ENCODE data around the gene MDH2.
A peak's percentile ranks its signal among the peaks of the same experiment; 100 is the strongest.
"Not testable (repeated sequence)": the region's sequence is repeated elsewhere in the genome, so short reads cannot be mapped to it uniquely, and the experiment has no call there.

The MDH2 gene

DNA sequence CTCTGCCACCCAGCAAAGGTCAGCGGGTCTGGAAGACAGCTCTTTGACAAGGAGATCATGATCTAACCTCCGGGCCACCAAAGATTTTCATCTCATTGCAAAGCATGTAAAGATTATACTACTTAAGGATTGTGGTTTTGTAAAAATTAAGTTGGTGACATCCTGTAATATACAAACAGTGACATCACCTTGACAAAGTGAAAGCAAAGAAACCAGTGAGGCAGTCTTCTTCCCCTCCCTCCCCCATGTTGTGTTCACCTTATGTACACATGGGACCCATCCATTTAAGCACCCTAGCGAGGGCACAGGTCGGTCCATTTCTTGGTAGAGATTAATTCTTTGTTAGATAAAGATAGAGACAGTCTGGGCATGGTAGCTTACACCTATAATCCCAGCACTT is 3.9 kb downstream of the MDH2 start:
- no peak for ATAC-seq
- no peak for TF ChIP-seq TOX (CRISPR knock-in tag; IDR thresholded peaks at IDR 0.05; ENCODE audit: borderline replicate concordance)
- no peak for TF ChIP-seq CSDC2 (CRISPR knock-in tag; IDR thresholded peaks at IDR 0.05)
- TF ChIP-seq ZNF70 (CRISPR knock-in tag; IDR thresholded peaks at IDR 0.05): no peak
- TF ChIP-seq, protein P1, sequence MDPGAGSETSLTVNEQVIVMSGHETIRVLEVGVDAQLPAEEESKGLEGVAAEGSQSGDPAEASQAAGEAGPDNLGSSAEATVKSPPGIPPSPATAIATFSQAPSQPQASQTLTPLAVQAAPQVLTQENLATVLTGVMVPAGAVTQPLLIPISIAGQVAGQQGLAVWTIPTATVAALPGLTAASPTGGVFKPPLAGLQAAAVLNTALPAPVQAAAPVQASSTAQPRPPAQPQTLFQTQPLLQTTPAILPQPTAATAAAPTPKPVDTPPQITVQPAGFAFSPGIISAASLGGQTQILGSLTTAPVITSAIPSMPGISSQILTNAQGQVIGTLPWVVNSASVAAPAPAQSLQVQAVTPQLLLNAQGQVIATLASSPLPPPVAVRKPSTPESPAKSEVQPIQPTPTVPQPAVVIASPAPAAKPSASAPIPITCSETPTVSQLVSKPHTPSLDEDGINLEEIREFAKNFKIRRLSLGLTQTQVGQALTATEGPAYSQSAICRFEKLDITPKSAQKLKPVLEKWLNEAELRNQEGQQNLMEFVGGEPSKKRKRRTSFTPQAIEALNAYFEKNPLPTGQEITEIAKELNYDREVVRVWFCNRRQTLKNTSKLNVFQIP (CRISPR knock-in tag; IDR thresholded peaks at IDR 0.05; ENCODE audit: borderline replicate concordance, low read depth): no peak
- no peak for TF ChIP-seq ARNTL (CRISPR knock-in tag; IDR thresholded peaks at IDR 0.05; ENCODE audit: borderline replicate concordance, low read depth)
- no peak for TF ChIP-seq ZFP30 (CRISPR knock-in tag; IDR thresholded peaks at IDR 0.05)
- no peak for TF ChIP-seq ZFP3 (CRISPR knock-in tag; IDR thresholded peaks at IDR 0.05)
- no peak for TF ChIP-seq ESRRG (CRISPR knock-in tag; IDR thresholded peaks at IDR 0.05)
- TF ChIP-seq, protein P2, sequence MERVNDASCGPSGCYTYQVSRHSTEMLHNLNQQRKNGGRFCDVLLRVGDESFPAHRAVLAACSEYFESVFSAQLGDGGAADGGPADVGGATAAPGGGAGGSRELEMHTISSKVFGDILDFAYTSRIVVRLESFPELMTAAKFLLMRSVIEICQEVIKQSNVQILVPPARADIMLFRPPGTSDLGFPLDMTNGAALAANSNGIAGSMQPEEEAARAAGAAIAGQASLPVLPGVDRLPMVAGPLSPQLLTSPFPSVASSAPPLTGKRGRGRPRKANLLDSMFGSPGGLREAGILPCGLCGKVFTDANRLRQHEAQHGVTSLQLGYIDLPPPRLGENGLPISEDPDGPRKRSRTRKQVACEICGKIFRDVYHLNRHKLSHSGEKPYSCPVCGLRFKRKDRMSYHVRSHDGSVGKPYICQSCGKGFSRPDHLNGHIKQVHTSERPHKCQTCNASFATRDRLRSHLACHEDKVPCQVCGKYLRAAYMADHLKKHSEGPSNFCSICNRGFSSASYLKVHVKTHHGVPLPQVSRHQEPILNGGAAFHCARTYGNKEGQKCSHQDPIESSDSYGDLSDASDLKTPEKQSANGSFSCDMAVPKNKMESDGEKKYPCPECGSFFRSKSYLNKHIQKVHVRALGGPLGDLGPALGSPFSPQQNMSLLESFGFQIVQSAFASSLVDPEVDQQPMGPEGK (CRISPR knock-in tag; IDR thresholded peaks at IDR 0.05; ENCODE audit: borderline replicate concordance): no peak
- TF ChIP-seq ZNF8 (CRISPR knock-in tag; IDR thresholded peaks at IDR 0.05): no peak
- no peak for TF ChIP-seq PPARA (CRISPR knock-in tag; IDR thresholded peaks at IDR 0.05; ENCODE audit: borderline replicate concordance)
- TF ChIP-seq, protein P3, sequence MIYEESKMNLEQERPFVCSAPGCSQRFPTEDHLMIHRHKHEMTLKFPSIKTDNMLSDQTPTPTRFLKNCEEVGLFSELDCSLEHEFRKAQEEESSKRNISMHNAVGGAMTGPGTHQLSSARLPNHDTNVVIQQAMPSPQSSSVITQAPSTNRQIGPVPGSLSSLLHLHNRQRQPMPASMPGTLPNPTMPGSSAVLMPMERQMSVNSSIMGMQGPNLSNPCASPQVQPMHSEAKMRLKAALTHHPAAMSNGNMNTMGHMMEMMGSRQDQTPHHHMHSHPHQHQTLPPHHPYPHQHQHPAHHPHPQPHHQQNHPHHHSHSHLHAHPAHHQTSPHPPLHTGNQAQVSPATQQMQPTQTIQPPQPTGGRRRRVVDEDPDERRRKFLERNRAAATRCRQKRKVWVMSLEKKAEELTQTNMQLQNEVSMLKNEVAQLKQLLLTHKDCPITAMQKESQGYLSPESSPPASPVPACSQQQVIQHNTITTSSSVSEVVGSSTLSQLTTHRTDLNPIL (CRISPR knock-in tag; IDR thresholded peaks at IDR 0.05; ENCODE audit: low read depth): no peak
- no peak for TF ChIP-seq ZNF565 (CRISPR knock-in tag; conservative IDR thresholded peaks at IDR 0.05; ENCODE audit: low read depth)

DNA sequence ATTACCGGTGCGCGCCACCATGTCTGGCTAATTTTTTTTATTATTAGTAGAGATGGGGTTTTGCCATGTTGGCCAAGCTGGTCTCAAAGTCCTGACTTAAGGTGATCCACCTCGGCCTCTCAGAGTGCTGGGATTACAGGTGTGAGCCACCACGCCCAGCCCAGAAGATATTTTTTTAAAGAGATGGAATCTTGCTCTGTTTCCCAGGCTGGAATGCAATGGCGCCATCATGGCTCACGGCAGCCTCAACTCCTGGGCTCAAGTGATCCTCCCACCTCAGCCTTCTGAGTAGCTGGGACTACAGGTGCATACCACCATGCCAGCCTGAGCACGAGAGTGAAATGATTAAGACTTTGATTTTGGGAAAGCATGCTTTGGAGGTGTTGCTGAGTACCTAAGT is 4.8 kb downstream of the MDH2 start:
- not testable (repeated sequence) for ATAC-seq

DNA sequence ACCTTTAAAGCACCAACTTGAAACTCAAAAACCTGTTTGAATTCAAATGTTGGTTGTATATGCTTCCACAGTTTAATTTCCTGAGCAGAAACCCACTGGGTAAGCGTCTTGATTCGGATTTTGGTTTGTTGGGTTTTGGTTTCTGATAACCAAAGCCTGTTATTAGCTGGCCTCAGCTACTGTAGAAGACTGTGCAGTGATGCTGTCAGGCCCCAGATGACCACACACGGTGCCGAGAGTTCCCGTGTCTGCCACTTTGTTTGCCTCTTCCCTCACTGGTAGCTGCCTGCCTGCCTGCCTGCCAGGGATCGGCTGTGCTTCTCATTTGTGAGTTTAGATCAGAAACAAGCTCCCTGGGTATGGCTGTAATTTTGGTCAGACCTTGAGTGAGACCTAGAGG is 5.6 kb downstream of the MDH2 start:
- no peak for TF ChIP-seq TCF4 (CRISPR knock-in tag; IDR thresholded peaks at IDR 0.05; ENCODE audit: borderline replicate concordance)
- TF ChIP-seq ZNF70 (CRISPR knock-in tag; IDR thresholded peaks at IDR 0.05): no peak
- no peak for TF ChIP-seq ARNTL (CRISPR knock-in tag; IDR thresholded peaks at IDR 0.05; ENCODE audit: borderline replicate concordance, low read depth)
- no peak for TF ChIP-seq ZFP30 (CRISPR knock-in tag; IDR thresholded peaks at IDR 0.05)
- TF ChIP-seq, protein P3 (CRISPR knock-in tag; IDR thresholded peaks at IDR 0.05; ENCODE audit: low read depth): no peak
- TF ChIP-seq BACH2 (CRISPR knock-in tag; IDR thresholded peaks at IDR 0.05; ENCODE audit: borderline replicate concordance): no peak
- ATAC-seq: no peak

- peak; percentile 40 for ATAC-seq
- TF ChIP-seq TOX (CRISPR knock-in tag; IDR thresholded peaks at IDR 0.05; ENCODE audit: borderline replicate concordance): no peak
- TF ChIP-seq GLIS3 (CRISPR knock-in tag; IDR thresholded peaks at IDR 0.05): no peak
- no peak for TF ChIP-seq SNAI2 (CRISPR knock-in tag; IDR thresholded peaks at IDR 0.05)
Measured at GRCh38 chr7:76054123-76055120, 6.5 kb downstream of the MDH2 start.

DNA sequence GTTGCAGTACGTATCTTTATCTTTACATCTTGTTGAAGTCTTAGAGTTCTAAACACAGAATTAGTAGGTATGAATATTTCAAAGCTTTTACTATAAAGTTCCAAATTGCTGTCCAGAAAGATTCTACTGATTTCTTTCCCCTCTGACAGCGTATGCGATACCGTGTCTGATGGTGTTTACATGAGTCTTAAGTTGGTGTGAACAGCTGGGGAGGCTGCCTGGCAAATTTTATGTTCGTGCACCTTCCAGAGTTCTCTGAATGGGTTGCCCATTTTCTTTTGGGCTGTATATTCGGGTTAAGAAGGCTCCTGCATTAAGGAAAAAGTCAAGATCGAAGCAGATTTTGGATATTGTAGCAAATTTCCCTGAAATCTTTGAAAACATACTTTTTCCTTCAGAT is 8.3 kb downstream of the MDH2 start:
- no peak for ATAC-seq
- no peak for TF ChIP-seq BACH2 (CRISPR knock-in tag; IDR thresholded peaks at IDR 0.05; ENCODE audit: borderline replicate concordance)
- TF ChIP-seq, protein P2 (CRISPR knock-in tag; IDR thresholded peaks at IDR 0.05; ENCODE audit: borderline replicate concordance): no peak
- TF ChIP-seq TSHZ2 (CRISPR knock-in tag; IDR thresholded peaks at IDR 0.05): no peak
- TF ChIP-seq, protein P1 (CRISPR knock-in tag; IDR thresholded peaks at IDR 0.05; ENCODE audit: borderline replicate concordance, low read depth): no peak
- no peak for TF ChIP-seq ISL1 (CRISPR knock-in tag; IDR thresholded peaks at IDR 0.05)
- TF ChIP-seq RARB (CRISPR knock-in tag; IDR thresholded peaks at IDR 0.05): no peak
- no peak for TF ChIP-seq ZNF70 (CRISPR knock-in tag; IDR thresholded peaks at IDR 0.05)
- TF ChIP-seq GLIS3 (CRISPR knock-in tag; IDR thresholded peaks at IDR 0.05): no peak
- no peak for TF ChIP-seq SNAI2 (CRISPR knock-in tag; IDR thresholded peaks at IDR 0.05)

All from SK-N-SH treated with all-trans-retinoic acid at 6 μM for 48 hours (cell line).